Mesenteric fat pad (tissue), 1 donor: ENCODE measurements around the gene ERCC1. TPM values are rescaled to one million over a fixed set of nuclear protein-coding genes. Genes with fewer than 3 reads are reported as not detected.

Experiments
- DNase-seq: peaks from one replicate; pipeline ENCODE4 v3.0.0-alpha.2; 2020; ENCODE audit warnings: low spot score
- long read RNA-seq: library from polyadenylated mRNA; unstranded; transcript quantifications from one replicate; pipeline ENCODE4 v2.0.0, GENCODE V29; 2020
- total RNA-seq: library from RNA; stranded (reverse); fragmentation: NEBNext Ultra II Directional; extraction: Animal tissue kit (Norgen Biotek cat#: 25700); gene quantifications from one replicate; pipeline ENCODE4 v1.2.1, GENCODE V29; 2021
- donor health status: DM: yes; HTN: yes; CAD: no.

Gene ERCC1
- 82.3 TPM for total RNA-seq
- long read RNA-seq, transcript ERCC1-202 (10 exons, 3,828 nt): major isoform, 37 of 218 reads
- long read RNA-seq, transcript ERCC1-208 (10 exons, 1,453 nt): minor isoform, 17 of 218 reads
- long read RNA-seq, transcript ERCC1-203 (9 exons, 949 nt): minor isoform, 10 of 218 reads
- long read RNA-seq, partial matches to known transcripts: 35 of 218 reads
- long read RNA-seq, other reads (novel, unspliced or antisense): 117 of 218 reads

- DNase-seq: peak; percentile 98
Observed at GRCh38 chr19:45423589-45424190, at the start of gene ERCC1. TSS of gene ERCC1 (minus strand) at chr19:45423917. CDS start at chr19:45423374, 543 bp downstream.

- DNase-seq: no peak
Observed at GRCh38 chr19:45473367-45473681, 49.6 kb upstream of the ERCC1 start.

GRCh38 chr19:45472563-45473366 is 49.0 kb upstream of the ERCC1 start:
- DNase-seq: no peak

- DNase-seq: no peak
Observed at GRCh38 chr19:45471931-45472562, 48.3 kb upstream of the ERCC1 start.

- DNase-seq: no peak
Observed at GRCh38 chr19:45471111-45471930, 47.6 kb upstream of the ERCC1 start.

GRCh38 chr19:45470762-45471081 is 47.0 kb upstream of the ERCC1 start:
- DNase-seq: no peak

GRCh38 chr19:45469945-45470761 is 46.4 kb upstream of the ERCC1 start:
- no peak for DNase-seq

GRCh38 chr19:45469132-45469944 is 45.6 kb upstream of the ERCC1 start:
- peak; percentile 96 for DNase-seq

- no peak for DNase-seq
Observed at GRCh38 chr19:45468803-45469131, 45.0 kb upstream of the ERCC1 start.

GRCh38 chr19:45468159-45468651 is 44.5 kb upstream of the ERCC1 start:
- DNase-seq: no peak

- peak; percentile 98 for DNase-seq
Observed at GRCh38 chr19:45467456-45468158, 43.9 kb upstream of the ERCC1 start, which contains the start of gene FOSB. TSS of gene FOSB (plus strand) at chr19:45467996. CDS start at chr19:45468587, 591 bp downstream.

- no peak for DNase-seq
Observed at GRCh38 chr19:45467115-45467455, 43.4 kb upstream of the ERCC1 start.

- DNase-seq: no peak
Observed at GRCh38 chr19:45464852-45465441, 41.2 kb upstream of the ERCC1 start.

- no peak for DNase-seq
Observed at GRCh38 chr19:45464274-45464673, 40.6 kb upstream of the ERCC1 start.

GRCh38 chr19:45463241-45463640 is 39.5 kb upstream of the ERCC1 start:
- DNase-seq: no peak

GRCh38 chr19:45462174-45462573 is 38.5 kb upstream of the ERCC1 start:
- no peak for DNase-seq

GRCh38 chr19:45460807-45461347 is 37.2 kb upstream of the ERCC1 start:
- no peak for DNase-seq

GRCh38 chr19:45457776-45458175 is 34.1 kb upstream of the ERCC1 start:
- no peak for DNase-seq
